Lower leg skin (tissue), 3 donors: ENCODE results near the gene SUGCT.

Source experiments
- CTCF ChIP-seq, 3 donors: fragments of 450-650 bp; IDR thresholded peaks; one replicate each; pipeline ENCODE4 v1.5.1; 2016; ENCODE audit warnings: antibody characterized with exemption in 3 of 3, mild to moderate bottlenecking in 3 of 3, moderate library complexity in 2 of 3
- POLR2A ChIP-seq, 2 donors: fragments of 450-650 bp; IDR thresholded peaks; one replicate each; pipeline ENCODE4 v1.6.1; 2016 to 2017; ENCODE audit warnings: antibody characterized with exemption in 2 of 2, mild to moderate bottlenecking in 1 of 2, moderate library complexity in 1 of 2

- no peak for TF ChIP-seq CTCF (IDR thresholded peaks at IDR 0.05)
- no peak for TF ChIP-seq POLR2A (IDR thresholded peaks at IDR 0.05)
Measured at GRCh38 chr7:40760293-40760964, 625.6 kb downstream of the SUGCT start.
